GM23248 (cell line): ENCODE measurements around the gene TESPA1. TPM values are rescaled to one million over a fixed set of nuclear protein-coding genes. Genes with fewer than 3 reads are reported as not detected.

Source experiments
- DNase-seq: peaks from one replicate; pipeline ENCODE4 v3.0.0-alpha.2; 2015
- H2AFZ ChIP-seq: fragments of 200-600 bp; sonication (generic); 2 replicates; pipeline ENCODE4 v1.6.1; 2016; ENCODE audit warnings: antibody characterized with exemption
- H3F3A ChIP-seq: fragments of 200-600 bp; sonication (generic); 2 replicates; pipeline ENCODE4 v1.6.1; 2016; ENCODE audit warnings: mild to moderate bottlenecking, antibody characterized with exemption, mixed run types; ENCODE audit not compliant: insufficient read depth
- H3K27ac ChIP-seq: fragments of 200-600 bp; sonication (generic); 2 replicates; pipeline ENCODE4 v1.5.1; 2016; ENCODE audit warnings: mild to moderate bottlenecking
- H3K27me3 ChIP-seq: fragments of 200-600 bp; sonication (generic); replicated peaks from 2 replicates; pipeline ENCODE4 v1.6.1; 2016; ENCODE audit warnings: mild to moderate bottlenecking; ENCODE audit not compliant: insufficient read depth
- H3K36me3 ChIP-seq: fragments of 200-600 bp; sonication (generic); 2 replicates; pipeline ENCODE4 v1.6.1; 2016; ENCODE audit warnings: low read depth, mild to moderate bottlenecking
- H3K4me1 ChIP-seq: fragments of 200-600 bp; sonication (generic); 2 replicates; pipeline ENCODE4 v1.6.1; 2016; ENCODE audit warnings: mild to moderate bottlenecking; ENCODE audit not compliant: insufficient read depth
- H3K4me2 ChIP-seq: fragments of 200-600 bp; sonication (generic); one replicate; pipeline ENCODE4 v1.6.1; 2016; ENCODE audit warnings: mild to moderate bottlenecking; ENCODE audit not compliant: unreplicated experiment
- H3K4me3 ChIP-seq: fragments of 200-600 bp; sonication (generic); 2 replicates; pipeline ENCODE4 v1.5.1; 2016; ENCODE audit warnings: mild to moderate bottlenecking
- H3K79me2 ChIP-seq: fragments of 200-600 bp; sonication (generic); 2 replicates; pipeline ENCODE4 v1.6.1; 2016; ENCODE audit warnings: mild to moderate bottlenecking; ENCODE audit not compliant: insufficient read depth
- H3K9ac ChIP-seq: fragments of 200-600 bp; sonication (generic); 2 replicates; pipeline ENCODE4 v1.6.1; 2016; ENCODE audit warnings: mild to moderate bottlenecking
- H3K9me2 ChIP-seq: fragments of 200-600 bp; sonication (generic); 2 replicates; pipeline ENCODE4 v1.6.1; 2016; ENCODE audit warnings: mixed run types, mild to moderate bottlenecking, moderate library complexity; ENCODE audit not compliant: insufficient read depth
- H3K9me3 ChIP-seq: fragments of 200-600 bp; sonication (generic); one replicate; pipeline ENCODE4 v1.6.1; 2017; ENCODE audit warnings: low read depth
- H4K20me1 ChIP-seq: fragments of 200-600 bp; sonication (generic); 2 replicates; pipeline ENCODE4 v1.6.0; 2016; ENCODE audit not compliant: insufficient read depth
- EZH2 ChIP-seq: fragments of 200-600 bp; sonication (generic); IDR thresholded peaks from 2 replicates; pipeline ENCODE4 v1.6.1; 2018; ENCODE audit warnings: antibody characterized with exemption, mild to moderate bottlenecking; ENCODE audit not compliant: insufficient read depth, poor library complexity, severe bottlenecking
- EZH2phosphoT487 ChIP-seq: fragments of 200-600 bp; sonication (generic); IDR thresholded peaks from 2 replicates; pipeline ENCODE4 v1.6.1; 2018; ENCODE audit warnings: antibody characterized with exemption, moderate library complexity, mild to moderate bottlenecking, low read depth; ENCODE audit not compliant: insufficient read depth
- WGBS, 2 experiments: methylation state at CpG; one replicate each; pipeline ENCODE4 v1.1.6; 2015 to 2017; ENCODE audit warnings: low lambda C conversion rate in 2 of 2, low coverage in 1 of 2; ENCODE audit errors: missing lambda C conversion rate in 2 of 2; 5-methylcytosine and 5-hydroxymethylcytosine counted together
- in situ Hi-C: fragments of 300-500 bp; cut with MboI; formaldehyde crosslinking; loops from 2 replicates; pipeline ENCODE4 v1.15.0; 2020
- polyA plus RNA-seq: library from polyadenylated mRNA; unstranded; fragments of >200 nt; fragmentation: Nextera tagmentation; extraction: Ambion mirVana; gene quantifications from 2 replicates; pipeline ENCODE4 v1.2.1, GENCODE V29; 2016
- total RNA-seq: library from RNA; depleted of rRNA; stranded (reverse); fragments of >200 nt; shearing (Covaris generic); gene quantifications from 2 replicates; pipeline ENCODE4 v1.2.3, GENCODE V29; 2014

Gene TESPA1
- total and polyA plus RNA-seq, 2 experiments from 2014 or later: not detected

DNA sequence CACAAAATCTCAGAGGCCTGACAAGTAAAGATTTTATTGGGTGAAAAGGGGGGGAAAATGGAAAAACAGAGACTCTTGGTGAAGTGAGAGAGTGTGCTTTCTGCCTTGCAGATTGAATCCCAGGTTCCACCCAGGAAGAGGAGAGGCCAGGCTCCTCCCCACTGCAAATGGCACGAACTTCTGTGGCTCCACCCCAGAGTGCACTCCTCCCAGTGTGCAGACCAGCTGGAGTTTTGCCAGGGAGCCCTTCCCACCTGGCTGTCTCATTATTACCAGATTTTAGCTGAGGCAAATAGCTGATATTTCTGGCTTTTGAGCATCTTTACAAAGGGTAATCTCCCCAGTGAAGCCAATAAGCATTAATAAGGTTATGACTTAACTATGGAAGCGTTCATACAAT lies 51.9 kb downstream of the TESPA1 start:
- DNase-seq: peak; percentile 18
- Histone ChIP-seq H3F3A (peaks cover 37% of the 10 kb centered on the region), H3K27ac (no peak overlapping the region), H3K36me3 (no peaks in the 10 kb centered on the region), H4K20me1 (no peaks in the 10 kb centered on the region), H3K27me3 (no peaks in the 10 kb centered on the region), H3K9me3 (no peaks in the 10 kb centered on the region), H3K4me1 (peaks cover 34% of the 10 kb centered on the region), H3K79me2 (no peaks in the 10 kb centered on the region), H3K4me2 (peak overlapping the region; percentile 32), H2AFZ (peak overlapping the region; percentile 25; the same call in 1 of the 2 replicates), H3K9ac (no peak overlapping the region), H3K9me2 (no peaks in the 10 kb centered on the region), H3K4me3 (no peak overlapping the region)
- TF ChIP-seq EZH2 (no peak), EZH2phosphoT487 (no peak)
- WGBS, 2 experiments: 7 to 8% methylated on average over 2 of the region's 2 CpGs
- in situ Hi-C loops: no loop called here

DNA sequence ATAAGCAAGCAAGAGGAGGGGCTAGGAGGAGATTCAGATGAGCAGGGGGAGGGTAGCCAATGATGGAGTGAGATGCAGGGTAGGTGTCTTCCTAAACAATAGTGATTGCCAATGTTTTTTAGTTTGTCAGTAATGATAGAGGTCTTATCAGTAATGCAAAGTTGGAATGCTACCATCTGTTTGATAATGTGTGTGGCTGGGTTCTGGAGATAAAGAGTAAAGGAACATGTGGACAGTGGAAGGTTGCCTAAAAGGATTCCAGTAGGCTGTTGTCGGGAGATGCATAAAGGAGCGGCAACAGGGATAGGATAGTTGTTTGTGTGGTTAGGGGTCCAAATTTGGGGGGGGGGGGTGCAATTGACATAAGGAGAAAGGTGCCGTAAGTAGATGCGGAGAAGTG lies 52.5 kb downstream of the TESPA1 start:
- H2AFZ ChIP-seq: no peak overlapping the region
- H3K4me2 ChIP-seq: no peak overlapping the region
- DNase-seq: no peak
- H3K27me3 ChIP-seq: no peaks in the 10 kb centered on the region
- in situ Hi-C loops: no loop called here
- H3F3A ChIP-seq: peaks cover 37% of the 10 kb centered on the region
- no peaks in the 10 kb centered on the region for H3K9me3 ChIP-seq
- no peak overlapping the region for H3K4me3 ChIP-seq
- peaks cover 34% of the 10 kb centered on the region for H3K4me1 ChIP-seq
- WGBS, 2 experiments: 66 to 72% methylated on average over 4 of the region's 4 CpGs
- no peaks in the 10 kb centered on the region for H3K79me2 ChIP-seq
- no peaks in the 10 kb centered on the region for H4K20me1 ChIP-seq
- H3K9me2 ChIP-seq: no peaks in the 10 kb centered on the region
- no peak overlapping the region for H3K9ac ChIP-seq
- TF ChIP-seq EZH2 (no peak), EZH2phosphoT487 (no peak)
- H3K27ac ChIP-seq: no peak overlapping the region
- no peaks in the 10 kb centered on the region for H3K36me3 ChIP-seq

- 38 to 39% methylated on average over 3 of the region's 3 CpGs for WGBS, 2 experiments
- Histone ChIP-seq H3K27ac (no peak overlapping the region), H3K4me3 (no peak overlapping the region), H3K9ac (no peak overlapping the region), H2AFZ (no peak overlapping the region), H3K4me2 (no peak overlapping the region), H4K20me1 (no peaks in the 10 kb centered on the region), H3K9me3 (no peaks in the 10 kb centered on the region), H3F3A (peaks cover 26% of the 10 kb centered on the region), H3K4me1 (peaks cover 24% of the 10 kb centered on the region), H3K36me3 (no peaks in the 10 kb centered on the region), H3K79me2 (no peaks in the 10 kb centered on the region), H3K9me2 (no peaks in the 10 kb centered on the region), H3K27me3 (no peaks in the 10 kb centered on the region; the same call in 1 of the 2 replicates)
- in situ Hi-C loops: no loop called here
- TF ChIP-seq EZH2: no peak
- TF ChIP-seq EZH2phosphoT487: no peak
- DNase-seq: no peak
Measured at GRCh38 chr12:54929998-54930397, 54.6 kb downstream of the TESPA1 start.

DNA sequence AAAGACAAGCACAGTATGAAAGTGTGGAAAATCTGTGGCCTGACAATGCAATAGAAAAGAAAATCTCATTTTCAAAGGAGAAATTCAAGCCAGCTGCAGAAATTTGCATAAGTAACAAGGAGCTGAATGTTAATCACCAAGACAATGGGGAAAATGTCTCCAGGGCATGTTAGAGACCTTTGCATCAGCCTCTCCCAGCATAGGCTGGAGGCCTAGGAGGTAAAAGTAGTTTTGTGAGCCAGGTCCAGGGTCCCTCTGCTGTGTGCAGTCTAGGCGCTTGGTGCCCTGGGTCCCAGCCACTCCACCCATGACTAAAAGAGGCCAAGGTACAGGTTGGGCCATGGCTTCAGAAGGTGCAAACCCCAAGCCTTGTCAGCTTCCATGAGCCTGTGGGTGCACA lies 58.3 kb downstream of the TESPA1 start:
- Histone ChIP-seq H3K9me2 (no peaks in the 10 kb centered on the region), H3K9ac (no peak overlapping the region), H3K4me1 (no peaks in the 10 kb centered on the region), H2AFZ (no peak overlapping the region), H3K4me3 (no peak overlapping the region), H3K9me3 (no peaks in the 10 kb centered on the region), H3K27ac (no peak overlapping the region), H3K36me3 (no peaks in the 10 kb centered on the region), H3K27me3 (peaks cover 6% of the 10 kb centered on the region; the same call in 1 of the 2 replicates), H3K4me2 (no peak overlapping the region), H3K79me2 (no peaks in the 10 kb centered on the region), H4K20me1 (no peaks in the 10 kb centered on the region), H3F3A (no peaks in the 10 kb centered on the region)
- in situ Hi-C loops: no loop called here
- no peak for DNase-seq
- TF ChIP-seq EZH2phosphoT487: no peak
- TF ChIP-seq EZH2: no peak
- 0 to 40% methylated on average over 1 of the region's 1 CpG for WGBS, 2 experiments
